Activated CD4-positive, alpha-beta memory T cell treated with anti-CD3 and anti-CD28 coated beads, Interleukin-2, amount 10 ng/mL, durations not matched to agents 7 days and 5 days (primary cell): Measurements from ENCODE around the gene LAMP2. TPM values are rescaled to one million over a fixed set of nuclear protein-coding genes. Genes with fewer than 3 reads are reported as not detected.

ENCODE experiments used
- CTCF ChIA-PET: fragments of 350-600 bp; sonication (Branson Sonifier 250); formaldehyde crosslinking; loops from one replicate; lab custom pipeline; 2021; ENCODE audit warnings: antibody characterized with exemption, inconsistent platforms; lab: Charles Lee
- POLR2A ChIA-PET: fragments of 350-600 bp; sonication (Branson Sonifier 250); formaldehyde crosslinking; loops from one replicate; lab custom pipeline; 2021; ENCODE audit warnings: antibody characterized with exemption; lab: Charles Lee
- DNase-seq: peaks from one replicate; pipeline ENCODE4 v3.0.0-alpha.2; 2020
- H3K27ac Mint-ChIP-seq: one replicate; pipeline ENCODE4 v1.8.0; 2021; ENCODE audit warnings: mild to moderate bottlenecking, mixed read lengths
- H3K27me3 Mint-ChIP-seq: one replicate; pipeline ENCODE4 v1.8.0; 2021; ENCODE audit warnings: mixed read lengths
- H3K36me3 Mint-ChIP-seq: one replicate; pipeline ENCODE4 v1.8.0; 2021; ENCODE audit warnings: low read depth, mixed read lengths
- H3K4me1 Mint-ChIP-seq: one replicate; pipeline ENCODE4 v1.8.0; 2021; ENCODE audit warnings: mixed read lengths
- H3K4me3 Mint-ChIP-seq: one replicate; pipeline ENCODE4 v1.8.0; 2021; ENCODE audit warnings: mild to moderate bottlenecking, mixed read lengths
- H3K9me3 Mint-ChIP-seq: one replicate; pipeline ENCODE4 v1.8.0; 2021; ENCODE audit warnings: mixed read lengths
- total RNA-seq, 2 experiments: library from RNA; stranded (reverse); gene quantifications; one replicate each; pipeline ENCODE4 v1.2.3, GENCODE V29; 2021

LAMP2 gene
- total RNA-seq, 2 experiments from 2014 or later: 59.4 to 60.3 TPM

DNA sequence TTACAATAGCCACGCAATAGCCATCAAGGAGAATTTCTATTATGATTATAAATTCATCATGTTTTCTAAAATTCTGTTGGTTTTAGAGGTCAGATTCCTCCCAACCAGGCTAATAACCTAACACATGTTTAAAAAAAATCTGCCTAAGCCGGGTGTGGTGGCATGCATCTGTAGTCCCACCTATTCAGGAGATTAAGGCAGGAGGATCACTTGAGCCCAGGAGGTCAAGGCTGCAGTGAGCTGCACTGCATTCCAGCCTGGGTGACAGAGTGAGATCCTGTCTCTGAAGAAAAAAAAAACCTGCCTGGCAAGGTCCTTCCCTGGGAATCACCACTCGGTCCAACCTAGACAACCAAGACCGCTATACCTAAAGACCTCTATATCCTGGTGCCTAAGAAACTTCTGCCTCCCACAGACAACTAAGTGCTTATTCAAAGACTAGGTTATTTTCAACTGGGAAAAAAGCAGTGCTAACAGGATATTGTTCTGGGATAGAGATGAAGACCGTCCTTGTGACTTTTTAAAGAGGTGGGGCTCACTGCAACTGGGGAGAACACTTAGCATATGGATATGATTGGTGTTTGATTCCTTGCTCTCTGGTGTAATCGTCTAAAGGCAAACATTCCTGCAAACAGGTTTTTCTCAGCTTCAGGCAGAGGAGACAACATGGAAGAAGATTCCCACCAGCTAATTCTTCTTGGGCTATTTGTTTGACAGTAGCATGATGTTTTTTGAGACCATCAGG lies 89.0 kb downstream of the LAMP2 start:
- H3K9me3 Mint-ChIP-seq: no peaks in the 10 kb centered on the region
- H3K27ac Mint-ChIP-seq: no peak overlapping the region
- H3K4me1 Mint-ChIP-seq: peaks cover 9% of the 10 kb centered on the region
- POLR2A ChIA-PET: no interaction called here
- H3K36me3 Mint-ChIP-seq: no peaks in the 10 kb centered on the region
- no peak for DNase-seq
- CTCF ChIA-PET: interaction anchor here (2.2 kb wide), 1 partner anchor 73 kb away, joined by 16 read pairs; no protein-coding TSS in a partner anchor
- H3K4me3 Mint-ChIP-seq: no peak overlapping the region
- H3K27me3 Mint-ChIP-seq: peaks cover 10% of the 10 kb centered on the region

DNA sequence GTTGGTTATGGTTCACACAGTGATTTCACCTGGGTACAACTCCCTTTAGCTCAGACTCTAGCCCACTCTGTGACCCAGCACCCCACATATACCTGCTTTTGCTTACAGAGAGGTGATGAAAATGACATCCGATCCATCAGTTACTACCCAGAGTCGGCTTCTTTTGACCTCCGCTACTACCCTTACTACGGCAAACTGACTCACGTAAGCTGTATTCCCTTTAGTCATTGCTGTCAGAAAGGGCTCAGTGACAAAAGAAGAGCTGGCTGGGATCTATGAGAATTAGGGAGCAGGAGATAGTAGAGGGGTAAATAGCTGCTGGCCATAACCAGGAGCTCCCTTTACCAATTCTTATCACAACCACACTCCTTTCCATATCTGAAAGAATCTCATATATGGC lies 90.5 kb downstream of the LAMP2 start:
- DNase-seq: no peak
- CTCF ChIA-PET: interaction anchor here (1.2 kb wide), 1 partner anchor 74 kb away, joined by 3 read pairs; no protein-coding TSS in a partner anchor
- Mint-ChIP-seq H3K4me3 (no peak overlapping the region), H3K36me3 (no peaks in the 10 kb centered on the region), H3K4me1 (peaks cover 9% of the 10 kb centered on the region), H3K9me3 (no peaks in the 10 kb centered on the region), H3K27ac (no peak overlapping the region), H3K27me3 (peaks cover 10% of the 10 kb centered on the region)
- POLR2A ChIA-PET: no interaction called here

Other genes with a start within 250 kb of the LAMP2 start
- 10 to 100 TPM; 17.9 to 19.5 TPM for gene ZBTB33, start 218.5 kb downstream of the LAMP2 start, total RNA-seq
- not detected for gene TMEM255A, start 157.8 kb downstream of the LAMP2 start, total RNA-seq
- not detected for gene ATP1B4, start 107.2 kb downstream of the LAMP2 start, total RNA-seq
- 10 to 100 TPM; 45.5 to 46.1 TPM for gene CUL4B, start 91.7 kb upstream of the LAMP2 start, total RNA-seq
- gene MCTS1, start 134.8 kb upstream of the LAMP2 start, total RNA-seq: 10 to 100 TPM; 52.6 to 53.8 TPM
- 10 to 100 TPM; 34.9 to 35.5 TPM for gene C1GALT1C1, start 160.8 kb upstream of the LAMP2 start, total RNA-seq